Testis (tissue), 3 donors: ENCODE data around the gene BAIAP2. TPM values are rescaled to one million over a fixed set of nuclear protein-coding genes. Genes with fewer than 3 reads are reported as not detected.
"Not testable (repeated sequence)": the region's sequence is repeated elsewhere in the genome, so short reads cannot be mapped to it uniquely, and the experiment has no call there.

Experiments used
- DNase-seq: peaks from one replicate; pipeline ENCODE4 v3.0.0-alpha.2; 2019
- H3K27ac ChIP-seq, 2 donors: fragments of 200-600 bp; sonication (generic); one replicate each; pipeline ENCODE4 v1.5.1; 2019
- H3K27me3 ChIP-seq: fragments of 200-600 bp; sonication (generic); one replicate; pipeline ENCODE4 v1.5.1; 2019
- H3K36me3 ChIP-seq: fragments of 200-600 bp; sonication (generic); one replicate; pipeline ENCODE4 v1.5.1; 2017; ENCODE audit warnings: low read depth; ENCODE audit errors: missing control alignments
- H3K4me1 ChIP-seq: fragments of 200-600 bp; sonication (generic); one replicate; pipeline ENCODE4 v1.5.1; 2019
- H3K4me3 ChIP-seq, 2 donors: fragments of 200-600 bp; sonication (generic); one replicate each; pipeline ENCODE4 v1.5.1; 2017 to 2019
- H3K9me3 ChIP-seq: fragments of 200-600 bp; sonication (generic); one replicate; pipeline ENCODE4 v1.5.1; 2017
- POLR2A ChIP-seq: fragments of 450-650 bp; IDR thresholded peaks from one replicate; pipeline ENCODE4 v1.6.1; 2017; ENCODE audit warnings: antibody characterized with exemption, mild to moderate bottlenecking, moderate library complexity
- WGBS, 2 donors: methylation state at CpG; one replicate each; pipeline ENCODE4 v1.1.5; 2018; 5-methylcytosine and 5-hydroxymethylcytosine counted together
- intact Hi-C: fragments of 100-400 bp; cut with DNase I; formaldehyde crosslinking; loops from one replicate; pipeline ENCODE4 v1.15.1; 2023; ENCODE audit warnings: low total_unique reads
- polyA plus RNA-seq: library from polyadenylated mRNA; stranded (reverse); fragments of 350-450 nt; fragmentation: Illumina TruSeq; extraction: RNeasy Lipid Tissue Mini Kit (QIAGEN cat#74804); gene quantifications from one replicate; pipeline ENCODE4 v1.2.3, GENCODE V29; 2014; ENCODE audit warnings: low read depth, low replicate concordance; ENCODE audit not compliant: insufficient read depth
- total RNA-seq, 2 donors: library from RNA; depleted of rRNA; stranded (reverse); fragments of >200 nt; gene quantifications; one replicate each; pipeline ENCODE4 v1.2.3, GENCODE V29; 2016
- TF ChIP-seq, protein P1 (sequence below), 3 experiments: fragments of 450-650 bp in 2 of 3; fragments of 200-600 bp in 1 of 3; sonication (generic) in 1 of 3; IDR thresholded peaks; one replicate each; pipeline ENCODE4 v1.5.1; 2016 to 2019; ENCODE audit warnings: antibody characterized with exemption in 3 of 3, mild to moderate bottlenecking in 2 of 3, moderate library complexity in 1 of 3

The BAIAP2 gene
- total and polyA plus RNA-seq, 3 donors from 2014 or later: 36.7 to 67.5 (median 67.3) TPM

DNA sequence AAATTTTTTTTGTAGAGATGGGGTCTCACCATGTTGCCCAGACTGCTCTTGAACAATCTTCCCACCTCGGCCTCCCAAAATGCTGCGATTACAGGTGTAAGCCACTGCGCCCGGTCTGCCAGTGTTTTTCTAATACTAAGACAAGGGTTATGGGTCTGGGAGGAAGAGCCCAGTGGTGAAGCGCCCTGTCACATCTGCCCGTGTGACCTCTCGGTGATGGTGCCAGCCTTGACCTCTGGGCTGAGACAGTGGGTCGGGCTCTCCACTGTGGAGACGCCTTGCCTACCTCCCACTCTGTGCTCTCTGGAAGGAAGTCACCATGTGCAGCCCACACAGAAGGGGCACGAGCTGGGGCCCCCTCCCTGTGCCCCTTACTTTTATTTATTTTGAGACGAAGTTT is 5.1 kb upstream of the BAIAP2 start:
- Histone ChIP-seq H3K27me3 (no peaks in the 10 kb centered on the region), H3K4me3 (no peak overlapping the region), H3K9me3 (no peaks in the 10 kb centered on the region), H3K27ac (no peak overlapping the region), H3K4me1 (no peaks in the 10 kb centered on the region), H3K36me3 (no peaks in the 10 kb centered on the region)
- no peak for DNase-seq
- 92 to 96% methylated on average over 11 of the region's 11 CpGs for WGBS, 2 donors
- intact Hi-C loops: loop anchor here (5.0 kb wide), 1 partner anchor 67 kb away; no protein-coding TSS in a partner anchor
- TF ChIP-seq, protein P1, sequence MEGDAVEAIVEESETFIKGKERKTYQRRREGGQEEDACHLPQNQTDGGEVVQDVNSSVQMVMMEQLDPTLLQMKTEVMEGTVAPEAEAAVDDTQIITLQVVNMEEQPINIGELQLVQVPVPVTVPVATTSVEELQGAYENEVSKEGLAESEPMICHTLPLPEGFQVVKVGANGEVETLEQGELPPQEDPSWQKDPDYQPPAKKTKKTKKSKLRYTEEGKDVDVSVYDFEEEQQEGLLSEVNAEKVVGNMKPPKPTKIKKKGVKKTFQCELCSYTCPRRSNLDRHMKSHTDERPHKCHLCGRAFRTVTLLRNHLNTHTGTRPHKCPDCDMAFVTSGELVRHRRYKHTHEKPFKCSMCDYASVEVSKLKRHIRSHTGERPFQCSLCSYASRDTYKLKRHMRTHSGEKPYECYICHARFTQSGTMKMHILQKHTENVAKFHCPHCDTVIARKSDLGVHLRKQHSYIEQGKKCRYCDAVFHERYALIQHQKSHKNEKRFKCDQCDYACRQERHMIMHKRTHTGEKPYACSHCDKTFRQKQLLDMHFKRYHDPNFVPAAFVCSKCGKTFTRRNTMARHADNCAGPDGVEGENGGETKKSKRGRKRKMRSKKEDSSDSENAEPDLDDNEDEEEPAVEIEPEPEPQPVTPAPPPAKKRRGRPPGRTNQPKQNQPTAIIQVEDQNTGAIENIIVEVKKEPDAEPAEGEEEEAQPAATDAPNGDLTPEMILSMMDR (IDR thresholded peaks at IDR 0.05): no peak
- TF ChIP-seq POLR2A: no peak

DNA sequence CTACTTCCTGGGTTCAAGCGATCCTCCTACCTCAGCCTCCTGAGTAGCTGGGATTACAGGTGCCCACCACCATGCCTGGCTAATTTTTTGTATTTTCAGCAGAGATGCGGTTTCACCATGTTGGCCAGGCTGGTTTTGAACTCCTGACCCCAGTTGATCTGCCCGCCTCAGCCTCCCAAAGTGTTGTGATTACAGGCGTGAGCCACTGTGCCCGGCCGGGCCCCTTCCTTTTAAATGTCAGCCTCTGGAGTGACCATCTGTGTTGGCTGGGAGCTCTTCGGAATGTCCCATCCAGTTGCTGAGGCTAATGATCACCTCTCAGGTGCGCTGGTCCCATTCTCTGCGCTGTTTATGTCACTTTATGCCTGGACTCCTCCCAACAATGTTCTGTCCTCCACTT is 4.6 kb upstream of the BAIAP2 start:
- H3K27me3 ChIP-seq: not testable (repeated sequence)

DNA sequence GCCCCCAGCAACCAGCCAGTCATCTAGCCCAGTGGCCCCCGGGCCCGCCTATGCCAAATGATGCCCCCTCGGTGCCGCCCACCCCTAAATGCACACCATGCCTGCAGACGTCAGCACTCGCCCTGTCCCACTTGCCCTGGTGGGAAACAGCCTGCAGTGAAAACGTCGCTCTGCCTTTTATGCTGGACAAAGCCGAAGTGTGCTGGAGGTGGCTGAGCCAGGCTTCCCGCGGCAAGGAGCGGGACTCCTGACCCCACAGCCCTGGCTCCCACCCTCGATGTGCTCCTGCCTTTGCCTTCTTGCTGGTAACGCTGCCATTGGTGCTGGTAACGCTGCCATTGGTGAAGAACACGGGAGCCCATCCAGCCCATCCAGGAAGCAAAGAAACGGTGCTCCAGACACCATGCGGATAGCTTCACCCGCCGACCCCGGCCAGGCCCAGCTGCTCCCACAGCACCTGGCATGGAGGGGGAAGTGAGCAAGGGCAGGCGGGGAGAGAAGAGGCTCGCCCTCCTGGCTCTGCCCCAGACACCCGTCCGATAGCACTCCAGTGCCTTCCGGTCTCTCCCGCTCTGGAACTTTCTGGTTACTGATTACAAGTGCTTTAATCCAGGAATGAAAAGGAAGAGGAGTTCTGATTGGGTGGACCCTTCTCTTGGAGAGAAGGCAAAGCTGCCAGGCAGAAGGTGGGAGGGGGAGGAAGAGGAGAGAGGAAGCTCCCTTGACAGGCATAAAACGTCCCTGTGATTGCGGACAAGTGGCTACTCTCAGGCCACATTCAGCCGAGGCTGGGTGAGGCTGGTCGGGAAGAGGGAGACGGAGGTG is 4.0 kb upstream of the BAIAP2 start:
- intact Hi-C loops: no loop called here
- no peak overlapping the region for H3K27ac ChIP-seq
- WGBS, 2 donors: 80 to 81% methylated on average over 25 to 32 of the region's 32 CpGs

More for the DNA sequence above, 4.6 kb upstream of the BAIAP2 start:
- H3K4me3 ChIP-seq, H3K36me3 ChIP-seq, H3K4me1 ChIP-seq, H3K9me3 ChIP-seq, DNase-seq, H3K27ac ChIP-seq, intact Hi-C loops: not testable (repeated sequence)
- 87 to 90% methylated on average over 8 to 9 of the region's 9 CpGs for WGBS, 2 donors

DNA sequence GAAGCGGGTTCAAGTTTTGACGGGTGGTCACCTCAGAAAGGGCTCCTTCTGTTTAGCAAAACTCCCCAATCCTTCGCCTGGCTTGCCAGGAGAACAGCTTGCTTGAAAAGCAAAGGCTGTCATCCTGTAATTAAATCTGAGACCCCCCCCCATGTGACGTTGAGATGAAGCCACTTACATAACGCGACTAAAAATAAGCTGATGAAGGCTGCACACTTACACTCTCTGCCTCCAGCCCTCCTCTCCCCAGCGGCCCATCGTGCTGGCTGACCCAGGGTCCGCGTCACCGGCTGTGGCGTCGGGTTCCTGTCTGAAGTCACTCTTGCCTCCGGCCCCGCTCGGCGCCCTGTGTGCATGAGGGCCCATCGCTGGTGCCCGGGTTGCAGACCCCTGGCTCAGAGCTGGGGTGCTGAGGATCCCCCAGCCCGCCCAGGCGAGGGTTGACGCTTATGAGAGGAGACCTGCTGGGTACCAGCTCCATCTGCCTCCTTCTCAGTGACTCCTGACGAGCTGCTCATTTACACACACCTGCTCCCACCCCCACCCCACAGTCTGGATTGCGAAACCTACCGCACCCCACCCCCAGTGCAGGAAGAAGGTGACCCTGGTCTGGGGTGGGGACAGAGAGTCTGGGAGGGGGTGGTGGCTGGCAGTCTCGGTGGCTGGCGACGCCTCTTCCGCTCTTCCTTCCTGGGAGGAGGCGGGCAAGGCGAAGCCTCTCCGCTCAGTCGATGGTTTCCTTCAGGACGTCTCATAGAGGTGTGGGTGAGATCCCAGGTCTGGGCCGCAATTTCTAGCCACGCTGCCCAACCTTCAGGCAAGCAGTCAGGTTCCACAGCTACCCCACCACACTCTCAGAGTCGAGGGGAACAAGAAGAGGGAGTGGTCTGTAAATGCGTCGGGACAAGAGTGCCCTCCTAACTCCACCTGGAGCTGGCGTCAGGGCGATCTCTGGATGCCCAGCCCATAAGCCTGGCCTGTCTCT is 3.1 kb upstream of the BAIAP2 start:
- H3K4me3 ChIP-seq: no peak overlapping the region
- no peaks in the 10 kb centered on the region for H3K9me3 ChIP-seq
- TF ChIP-seq, protein P1 (IDR thresholded peaks at IDR 0.05): no peak
- no peak for TF ChIP-seq POLR2A
- no peak overlapping the region for H3K27ac ChIP-seq
- no peaks in the 10 kb centered on the region for H3K27me3 ChIP-seq
- H3K4me1 ChIP-seq: peaks cover 7% of the 10 kb centered on the region
- intact Hi-C loops: no loop called here
- H3K36me3 ChIP-seq: no peaks in the 10 kb centered on the region
- WGBS, 2 donors: 90 to 92% methylated on average over 32 to 41 of the region's 41 CpGs
- no peak for DNase-seq

More for the DNA sequence above, 4.0 kb upstream of the BAIAP2 start:
- no peak for DNase-seq
- Histone ChIP-seq H3K4me1 (no peaks in the 10 kb centered on the region), H3K9me3 (no peaks in the 10 kb centered on the region), H3K36me3 (no peaks in the 10 kb centered on the region), H3K4me3 (no peak overlapping the region), H3K27me3 (no peaks in the 10 kb centered on the region)
- TF ChIP-seq, protein P1 (IDR thresholded peaks at IDR 0.05): no peak
- TF ChIP-seq POLR2A: no peak
